ENCODE measurements around the gene NREP. TPM values are rescaled to one million over a fixed set of nuclear protein-coding genes. Genes with fewer than 3 reads are reported as not detected.
"Not testable (repeated sequence)": the region's sequence is repeated elsewhere in the genome, so short reads cannot be mapped to it uniquely, and the experiment has no call there.

NREP gene
- total RNA-seq, 1 donor from 2014 or later, result 216 TPM

- no peak for DNase-seq (ENCODE audit: low spot score)
Measured at GRCh38 chr5:111739416-111739815, 17.6 kb downstream of the NREP start.

- no peak for DNase-seq (ENCODE audit: low spot score)
Measured at GRCh38 chr5:111738118-111738517, 18.9 kb downstream of the NREP start.

- DNase-seq (ENCODE audit: low spot score), result peak; percentile 64
Measured at GRCh38 chr5:111737716-111738115, 19.3 kb downstream of the NREP start.

GRCh38 chr5:111735583-111736270, 21.3 kb downstream of the NREP start:
- DNase-seq (ENCODE audit: low spot score), result peak; percentile 55

GRCh38 chr5:111734597-111734996, 22.4 kb downstream of the NREP start:
- no peak for DNase-seq (ENCODE audit: low spot score)

GRCh38 chr5:111734013-111734412, 23.0 kb downstream of the NREP start:
- DNase-seq (ENCODE audit: low spot score), result peak; percentile 54

- DNase-seq (ENCODE audit: low spot score), result no peak
Measured at GRCh38 chr5:111733571-111733970, 23.4 kb downstream of the NREP start.

- DNase-seq (ENCODE audit: low spot score), result no peak
Measured at GRCh38 chr5:111731638-111732037, 25.4 kb downstream of the NREP start.

GRCh38 chr5:111730659-111731382, 26.2 kb downstream of the NREP start:
- DNase-seq (ENCODE audit: low spot score), result no peak

GRCh38 chr5:111728941-111729340, 28.1 kb downstream of the NREP start:
- peak; percentile 92 for DNase-seq (ENCODE audit: low spot score)

- DNase-seq (ENCODE audit: low spot score), result no peak
Measured at GRCh38 chr5:111726986-111727385, 30.0 kb downstream of the NREP start.

- DNase-seq (ENCODE audit: low spot score), result no peak
Measured at GRCh38 chr5:111722140-111722539, 34.9 kb downstream of the NREP start.

- no peak for DNase-seq (ENCODE audit: low spot score)
Measured at GRCh38 chr5:111720333-111720890, 36.6 kb downstream of the NREP start.

- DNase-seq (ENCODE audit: low spot score), result no peak
Measured at GRCh38 chr5:111719773-111720172, 37.2 kb downstream of the NREP start.

GRCh38 chr5:111716789-111717188, 40.2 kb downstream of the NREP start:
- DNase-seq (ENCODE audit: low spot score), result not testable (repeated sequence)

- DNase-seq (ENCODE audit: low spot score), result no peak
Measured at GRCh38 chr5:111707630-111708164, 49.3 kb downstream of the NREP start.

- peak; percentile 30 for DNase-seq (ENCODE audit: low spot score)
Measured at GRCh38 chr5:111706345-111706744, 50.6 kb downstream of the NREP start.

- no peak for DNase-seq (ENCODE audit: low spot score)
Measured at GRCh38 chr5:111704452-111705085, 52.4 kb downstream of the NREP start.

- no peak for DNase-seq (ENCODE audit: low spot score)
Measured at GRCh38 chr5:111703662-111704061, 53.3 kb downstream of the NREP start.

- no peak for DNase-seq (ENCODE audit: low spot score)
Measured at GRCh38 chr5:111699976-111700375, 57.0 kb downstream of the NREP start.

GRCh38 chr5:111699324-111699723, 57.7 kb downstream of the NREP start:
- DNase-seq (ENCODE audit: low spot score), result no peak

Measured in umbilical cord (tissue), 2 donors.